ENCODE measurements around the gene S100A4.
A peak's percentile ranks its signal among the peaks of the same experiment; 100 is the strongest.
"Not testable (repeated sequence)": the region's sequence is repeated elsewhere in the genome, so short reads cannot be mapped to it uniquely, and the experiment has no call there.

S100A4 gene

GRCh38 chr1:153532769-153533599 is 12.6 kb downstream of the S100A4 start:
- peak; percentile 94 for DNase-seq

GRCh38 chr1:153532181-153532580 is 13.4 kb downstream of the S100A4 start:
- DNase-seq: peak; percentile 94

GRCh38 chr1:153531638-153532037 is 14.0 kb downstream of the S100A4 start:
- DNase-seq: no peak

- no peak for DNase-seq
Observed at GRCh38 chr1:153527683-153528040, 17.9 kb downstream of the S100A4 start.

- no peak for DNase-seq
Observed at GRCh38 chr1:153527023-153527682, 18.5 kb downstream of the S100A4 start.

- peak; percentile 95 for DNase-seq
Observed at GRCh38 chr1:153526132-153526543, 19.5 kb downstream of the S100A4 start.

GRCh38 chr1:153525088-153525728 is 20.4 kb downstream of the S100A4 start:
- DNase-seq: peak; percentile 54

- peak; percentile 22 for DNase-seq
Observed at GRCh38 chr1:153522353-153523048, 23.1 kb downstream of the S100A4 start.

- not testable (repeated sequence) for DNase-seq
Observed at GRCh38 chr1:153521808-153522207, 23.8 kb downstream of the S100A4 start.

- no peak for DNase-seq
Observed at GRCh38 chr1:153520818-153521476, 24.7 kb downstream of the S100A4 start.

- DNase-seq: not testable (repeated sequence)
Observed at GRCh38 chr1:153520137-153520691, 25.4 kb downstream of the S100A4 start.

GRCh38 chr1:153519242-153519641 is 26.4 kb downstream of the S100A4 start:
- DNase-seq: no peak

GRCh38 chr1:153515504-153516394 is 29.9 kb downstream of the S100A4 start:
- peak; percentile 89 for DNase-seq

- no peak for DNase-seq
Observed at GRCh38 chr1:153513666-153514065, 31.9 kb downstream of the S100A4 start.

GRCh38 chr1:153513023-153513422 is 32.6 kb downstream of the S100A4 start:
- DNase-seq: no peak

- DNase-seq: peak; percentile 92
Observed at GRCh38 chr1:153510984-153511410, 34.6 kb downstream of the S100A4 start.

- DNase-seq: peak; percentile 86
Observed at GRCh38 chr1:153509729-153510354, 35.8 kb downstream of the S100A4 start.

- no peak for DNase-seq
Observed at GRCh38 chr1:153509036-153509435, 36.6 kb downstream of the S100A4 start.

- DNase-seq: no peak
Observed at GRCh38 chr1:153507926-153508583, 37.6 kb downstream of the S100A4 start.

- no peak for DNase-seq
Observed at GRCh38 chr1:153506831-153507413, 38.7 kb downstream of the S100A4 start.

Data from hematopoietic multipotent progenitor cell treated with erythropoietin and hydrocortisone succinate and interleukin-3 and kit ligand, for 6 days (in vitro differentiated cells).